ENCODE measurements around the gene BMX.

Gene BMX

GRCh38 chrX:15500497-15500966 lies at the start of gene BMX:
BMX (plus strand) TSS chrX:15500807; CDS start chrX:15508354, 7,547 bp downstream.
- ATAC-seq: no peak
- no peak for TF ChIP-seq GLIS3 (CRISPR knock-in tag; IDR thresholded peaks at IDR 0.05)
- TF ChIP-seq POU6F1 (CRISPR knock-in tag; IDR thresholded peaks at IDR 0.05; ENCODE audit: borderline replicate concordance, low read depth): no peak
- TF ChIP-seq TSHZ2 (CRISPR knock-in tag; IDR thresholded peaks at IDR 0.05): no peak
- TF ChIP-seq ARNTL (CRISPR knock-in tag; IDR thresholded peaks at IDR 0.05; ENCODE audit: borderline replicate concordance, low read depth): no peak
- TF ChIP-seq OSR1 (CRISPR knock-in tag; IDR thresholded peaks at IDR 0.05): no peak
- TF ChIP-seq PPARA (CRISPR knock-in tag; IDR thresholded peaks at IDR 0.05; ENCODE audit: borderline replicate concordance): no peak
- no peak for TF ChIP-seq ESRRG (CRISPR knock-in tag; IDR thresholded peaks at IDR 0.05)
- TF ChIP-seq ZC3H10 (CRISPR knock-in tag; IDR thresholded peaks at IDR 0.05): no peak
- no peak for TF ChIP-seq CSRNP3 (CRISPR knock-in tag; IDR thresholded peaks at IDR 0.05)
- TF ChIP-seq ISL1 (CRISPR knock-in tag; IDR thresholded peaks at IDR 0.05): no peak
- TF ChIP-seq BACH2 (CRISPR knock-in tag; IDR thresholded peaks at IDR 0.05; ENCODE audit: borderline replicate concordance): no peak

- ATAC-seq: peak; percentile 61
- TF ChIP-seq ISL1 (CRISPR knock-in tag; IDR thresholded peaks at IDR 0.05) (peak; percentile 34; the same call in 1 of the 2 replicates), GLIS3 (CRISPR knock-in tag; IDR thresholded peaks at IDR 0.05) (no peak)
Measured at GRCh38 chrX:15451913-15452312, 48.7 kb upstream of the BMX start.

GRCh38 chrX:15464704-15465103 lies 35.9 kb upstream of the BMX start:
- peak; percentile 40 for ATAC-seq
- TF ChIP-seq ISL1 (CRISPR knock-in tag; IDR thresholded peaks at IDR 0.05) (no peak), SNAI2 (CRISPR knock-in tag; IDR thresholded peaks at IDR 0.05) (no peak), POU6F1 (CRISPR knock-in tag; IDR thresholded peaks at IDR 0.05; ENCODE audit: borderline replicate concordance, low read depth) (no peak), PATZ1 (CRISPR knock-in tag; IDR thresholded peaks at IDR 0.05; ENCODE audit: borderline replicate concordance) (no peak), CSDC2 (CRISPR knock-in tag; IDR thresholded peaks at IDR 0.05) (no peak), CSRNP3 (CRISPR knock-in tag; IDR thresholded peaks at IDR 0.05) (no peak), RARB (CRISPR knock-in tag; IDR thresholded peaks at IDR 0.05) (no peak), ZNF70 (CRISPR knock-in tag; IDR thresholded peaks at IDR 0.05) (no peak), BACH2 (CRISPR knock-in tag; IDR thresholded peaks at IDR 0.05; ENCODE audit: borderline replicate concordance) (no peak), ARNTL (CRISPR knock-in tag; IDR thresholded peaks at IDR 0.05; ENCODE audit: borderline replicate concordance, low read depth) (no peak), OSR1 (CRISPR knock-in tag; IDR thresholded peaks at IDR 0.05) (no peak), TOX (CRISPR knock-in tag; IDR thresholded peaks at IDR 0.05; ENCODE audit: borderline replicate concordance) (no peak), GLIS3 (CRISPR knock-in tag; IDR thresholded peaks at IDR 0.05) (no peak), TSHZ2 (CRISPR knock-in tag; IDR thresholded peaks at IDR 0.05) (no peak), PPARA (CRISPR knock-in tag; IDR thresholded peaks at IDR 0.05; ENCODE audit: borderline replicate concordance) (no peak), ZC3H10 (CRISPR knock-in tag; IDR thresholded peaks at IDR 0.05) (no peak), ESRRG (CRISPR knock-in tag; IDR thresholded peaks at IDR 0.05) (no peak)

All from SK-N-SH treated with all-trans-retinoic acid at 6 μM for 48 hours (cell line).